Memory B cell (primary cell): ENCODE data around the gene UBE2S.
"Not testable (repeated sequence)": the region's sequence is repeated elsewhere in the genome, so short reads cannot be mapped to it uniquely, and the experiment has no call there.

Experiments
- ATAC-seq: fragments of 150-1000 bp; cut with Tn5 transposase; 2 replicates; pipeline ENCODE4 v1.10.0; 2021; ENCODE audit warnings: low read depth, mild to moderate bottlenecking, moderate library complexity
- DNase-seq, 2 donors: peaks; one replicate each; pipeline ENCODE4 v3.0.0; 2022; ENCODE audit warnings: low spot score in 2 of 2
- H3K27ac Mint-ChIP-seq: one replicate; pipeline ENCODE4 v1.8.0; 2022; ENCODE audit warnings: mild to moderate bottlenecking, moderate library complexity, mixed read lengths
- H3K27me3 Mint-ChIP-seq: one replicate; pipeline ENCODE4 v1.8.0; 2022; ENCODE audit warnings: mixed read lengths
- H3K36me3 Mint-ChIP-seq: one replicate; pipeline ENCODE4 v1.8.0; 2022; ENCODE audit warnings: mild to moderate bottlenecking, mixed read lengths
- H3K4me1 Mint-ChIP-seq: one replicate; pipeline ENCODE4 v1.8.0; 2022; ENCODE audit warnings: mixed read lengths
- H3K4me3 Mint-ChIP-seq: one replicate; pipeline ENCODE4 v1.8.0; 2022; ENCODE audit warnings: mild to moderate bottlenecking, moderate library complexity, mixed read lengths
- H3K9me3 Mint-ChIP-seq: one replicate; pipeline ENCODE4 v1.8.0; 2022; ENCODE audit warnings: mixed read lengths

The UBE2S gene

DNA sequence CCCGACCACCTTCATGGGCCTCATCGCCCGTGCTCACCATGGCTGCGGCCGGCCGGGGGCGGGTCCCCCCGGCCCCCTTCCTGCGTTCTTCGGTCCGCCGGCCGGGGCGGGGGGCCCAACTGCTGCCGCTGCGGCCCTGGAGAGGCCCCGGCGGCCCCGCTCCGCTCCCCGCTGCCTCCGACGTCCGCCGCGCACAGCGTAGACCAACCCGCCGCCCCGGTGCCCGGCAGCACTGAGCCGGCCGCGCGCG lies at the start of gene UBE2S:
Gene UBE2S (minus strand): TSS at position 239 of the 250 bp plus-strand sequence. CDS start 199 bp downstream, at position 40.
- H3K27me3 Mint-ChIP-seq, DNase-seq, H3K9me3 Mint-ChIP-seq, ATAC-seq: not testable (repeated sequence)
- Mint-ChIP-seq H3K27ac (peak within 1 kb of the TSS; percentile 98), H3K4me1 (peaks cover 17% of the 10 kb centered on the region), H3K36me3 (peaks cover 18% of the 10 kb centered on the region), H3K4me3 (peak within 1 kb of the TSS; percentile 92)

DNA sequence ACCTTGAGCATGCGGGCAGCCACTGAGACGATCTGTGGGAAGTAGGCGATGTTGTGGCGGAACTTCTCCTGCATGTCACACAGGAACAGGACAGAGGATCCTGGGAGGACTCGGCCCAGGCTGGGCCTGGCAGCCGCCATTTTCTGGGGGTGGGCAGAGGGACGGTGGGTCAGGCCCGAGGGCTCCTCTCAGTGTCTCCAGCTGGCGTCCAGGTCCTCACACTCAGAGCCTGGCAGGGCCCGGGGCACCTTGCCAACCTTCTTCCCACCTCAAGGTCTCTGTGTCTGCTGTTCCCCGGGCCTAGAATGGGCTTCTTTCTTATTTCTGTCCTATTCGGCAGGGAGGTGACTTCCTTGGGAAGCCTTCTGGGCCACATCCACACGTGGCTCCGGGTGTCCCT lies 48.8 kb upstream of the UBE2S start:
- H3K9me3 Mint-ChIP-seq, result no peaks in the 10 kb centered on the region
- DNase-seq (no peak), ATAC-seq (no peak)
- H3K27me3 Mint-ChIP-seq, result peaks cover 7% of the 10 kb centered on the region
- H3K4me3 Mint-ChIP-seq, result no peak overlapping the region
- no peak overlapping the region for H3K27ac Mint-ChIP-seq
- H3K4me1 Mint-ChIP-seq, result peaks cover 15% of the 10 kb centered on the region
- peaks cover 15% of the 10 kb centered on the region for H3K36me3 Mint-ChIP-seq

DNA sequence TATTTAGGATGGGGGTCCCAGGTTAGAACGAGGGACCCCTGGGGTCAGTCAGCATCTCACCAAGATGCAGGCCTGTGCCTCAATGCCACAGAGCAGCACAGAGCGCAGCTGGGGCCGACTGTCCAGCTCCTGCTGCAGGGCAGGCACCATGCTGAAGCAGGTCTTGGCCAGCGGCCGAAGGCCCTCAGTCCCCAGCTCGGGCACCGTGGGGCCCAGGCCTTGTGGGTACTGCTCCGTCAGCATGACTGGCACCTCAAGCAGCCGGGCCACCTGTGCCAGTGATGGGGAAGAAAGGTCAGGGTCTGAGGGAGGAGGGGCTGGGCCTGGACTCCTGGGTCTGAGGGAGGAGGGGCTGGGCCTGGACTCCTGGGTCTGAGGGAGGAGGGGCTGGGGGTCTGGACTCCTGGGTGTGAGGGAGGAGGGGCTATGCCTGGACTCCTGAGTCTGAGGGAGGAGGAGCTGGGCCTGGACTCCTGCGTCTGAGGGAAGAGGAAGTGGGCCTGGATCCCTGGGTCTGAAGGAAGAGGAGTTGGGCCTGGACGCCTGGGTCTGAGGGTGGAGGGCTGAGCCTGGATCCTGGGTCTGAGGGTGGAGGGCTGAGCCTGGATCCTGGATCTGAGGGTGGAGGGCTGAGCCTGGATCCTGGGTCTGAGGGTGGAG lies 48.1 kb upstream of the UBE2S start:
- Mint-ChIP-seq H3K4me3 (no peak overlapping the region), H3K4me1 (peaks cover 15% of the 10 kb centered on the region), H3K9me3 (no peaks in the 10 kb centered on the region), H3K36me3 (peaks cover 16% of the 10 kb centered on the region), H3K27ac (no peak overlapping the region), H3K27me3 (peaks cover 11% of the 10 kb centered on the region)
- ATAC-seq (no peak), DNase-seq (no peak)

DNA sequence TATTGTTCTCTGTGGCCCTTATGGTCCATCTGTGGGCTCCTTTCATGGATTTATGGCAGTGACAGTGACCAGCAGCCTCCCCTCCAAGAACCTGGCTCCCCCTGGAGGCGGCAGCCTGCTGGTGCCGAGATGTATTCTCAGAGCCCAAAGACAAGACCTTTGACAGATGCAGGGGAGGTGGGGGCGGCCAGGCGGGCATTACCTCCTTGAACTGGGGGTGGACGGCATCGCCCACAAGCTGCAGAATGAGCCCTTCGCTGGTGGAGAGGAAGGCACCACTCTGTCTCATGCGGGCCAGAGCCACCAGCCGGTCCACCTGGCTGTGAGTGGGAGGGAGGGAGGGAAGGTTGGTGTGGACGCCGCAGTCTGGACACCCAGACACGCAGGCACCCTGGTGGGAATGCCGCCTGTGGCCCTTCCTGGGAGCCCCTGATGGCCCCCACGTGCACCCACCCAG lies 47.2 kb upstream of the UBE2S start:
- H3K27me3 Mint-ChIP-seq, result peaks cover 16% of the 10 kb centered on the region
- no peak for ATAC-seq

DNA sequence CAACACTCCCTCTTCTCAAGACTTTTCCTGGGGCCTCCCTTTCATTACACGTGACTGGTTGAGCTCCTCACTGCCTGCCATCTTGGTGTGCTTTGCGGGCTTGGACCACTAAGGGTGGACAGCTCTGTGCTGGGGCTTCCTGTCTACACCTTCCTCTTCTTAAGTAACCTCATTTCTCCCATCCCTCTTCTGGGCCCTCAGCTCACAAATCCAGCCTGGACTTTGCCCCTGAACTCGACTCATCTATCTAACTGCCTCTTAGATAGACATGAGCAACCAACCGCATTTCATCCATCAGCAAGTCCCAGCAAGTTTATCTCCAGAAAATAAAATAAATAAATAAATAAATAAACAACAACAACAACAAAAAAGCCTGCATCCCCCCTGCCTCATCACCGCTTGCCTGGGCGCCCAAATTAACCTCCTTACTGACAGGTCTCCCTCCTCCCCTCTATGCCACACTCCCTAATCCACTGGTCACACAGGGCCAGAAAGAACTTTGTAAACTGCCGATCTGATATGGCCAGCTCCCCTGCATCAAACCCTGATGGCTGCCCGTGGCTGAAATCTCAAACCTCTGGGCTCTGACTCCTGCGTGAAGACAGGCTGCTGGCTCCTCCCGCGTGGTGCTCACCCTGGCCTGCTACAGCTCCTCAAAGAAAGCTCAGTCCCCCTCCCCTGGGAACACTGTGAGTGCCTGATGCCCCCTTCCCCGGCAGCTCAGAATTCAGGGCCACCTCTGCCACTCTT lies 46.1 kb upstream of the UBE2S start:
- DNase-seq (no peak), ATAC-seq (no peak)
- H3K9me3 Mint-ChIP-seq, result no peaks in the 10 kb centered on the region
- peaks cover 18% of the 10 kb centered on the region for H3K36me3 Mint-ChIP-seq
- peak overlapping the region; percentile 9 for H3K27ac Mint-ChIP-seq
- peaks cover 14% of the 10 kb centered on the region for H3K4me1 Mint-ChIP-seq
- H3K4me3 Mint-ChIP-seq, result peak overlapping the region; percentile 44
- H3K27me3 Mint-ChIP-seq, result peaks cover 18% of the 10 kb centered on the region

More for the DNA sequence above, 47.2 kb upstream of the UBE2S start:
- Mint-ChIP-seq H3K4me1 (peaks cover 14% of the 10 kb centered on the region), H3K9me3 (no peaks in the 10 kb centered on the region), H3K27ac (no peak overlapping the region), H3K36me3 (peaks cover 18% of the 10 kb centered on the region), H3K4me3 (no peak overlapping the region)
- peak in 1 of 2 donors; percentile 39 for DNase-seq

DNA sequence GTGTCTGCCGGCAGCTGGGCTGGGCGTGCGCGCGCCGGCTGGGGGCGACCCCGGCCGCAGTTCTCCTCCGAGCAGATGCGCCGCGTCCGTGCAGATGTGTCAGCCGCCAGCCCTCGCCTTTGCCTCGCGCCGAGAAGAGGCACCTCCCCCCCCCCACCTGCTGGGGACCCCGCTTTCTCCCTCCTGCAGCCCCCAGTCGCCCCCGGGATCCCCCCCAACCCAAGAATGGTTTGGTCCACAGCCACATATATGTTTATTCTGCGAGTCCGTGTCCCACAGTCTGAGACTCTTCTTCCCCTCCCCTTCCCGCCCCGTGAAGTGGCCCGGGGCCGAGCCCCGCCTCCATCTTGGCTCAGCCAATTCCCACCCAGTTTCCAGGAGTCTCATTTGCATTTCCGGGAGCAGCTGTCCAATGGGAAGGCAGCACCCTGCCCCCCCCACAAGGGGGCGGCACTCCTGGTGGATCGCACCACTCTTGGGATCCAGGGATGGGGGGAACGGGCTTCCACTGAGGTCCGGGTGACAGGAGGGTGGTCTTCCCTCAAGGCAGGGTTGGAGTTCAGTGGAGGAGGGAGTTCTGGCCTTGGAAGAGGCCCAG lies 45.3 kb upstream of the UBE2S start:
- peaks cover 14% of the 10 kb centered on the region for H3K4me1 Mint-ChIP-seq
- peaks cover 18% of the 10 kb centered on the region for H3K27me3 Mint-ChIP-seq
- H3K27ac Mint-ChIP-seq, result no peak overlapping the region
- H3K36me3 Mint-ChIP-seq, result peaks cover 18% of the 10 kb centered on the region
- no peak for DNase-seq
- peak; percentile 24 for ATAC-seq
- no peaks in the 10 kb centered on the region for H3K9me3 Mint-ChIP-seq
- no peak overlapping the region for H3K4me3 Mint-ChIP-seq

DNA sequence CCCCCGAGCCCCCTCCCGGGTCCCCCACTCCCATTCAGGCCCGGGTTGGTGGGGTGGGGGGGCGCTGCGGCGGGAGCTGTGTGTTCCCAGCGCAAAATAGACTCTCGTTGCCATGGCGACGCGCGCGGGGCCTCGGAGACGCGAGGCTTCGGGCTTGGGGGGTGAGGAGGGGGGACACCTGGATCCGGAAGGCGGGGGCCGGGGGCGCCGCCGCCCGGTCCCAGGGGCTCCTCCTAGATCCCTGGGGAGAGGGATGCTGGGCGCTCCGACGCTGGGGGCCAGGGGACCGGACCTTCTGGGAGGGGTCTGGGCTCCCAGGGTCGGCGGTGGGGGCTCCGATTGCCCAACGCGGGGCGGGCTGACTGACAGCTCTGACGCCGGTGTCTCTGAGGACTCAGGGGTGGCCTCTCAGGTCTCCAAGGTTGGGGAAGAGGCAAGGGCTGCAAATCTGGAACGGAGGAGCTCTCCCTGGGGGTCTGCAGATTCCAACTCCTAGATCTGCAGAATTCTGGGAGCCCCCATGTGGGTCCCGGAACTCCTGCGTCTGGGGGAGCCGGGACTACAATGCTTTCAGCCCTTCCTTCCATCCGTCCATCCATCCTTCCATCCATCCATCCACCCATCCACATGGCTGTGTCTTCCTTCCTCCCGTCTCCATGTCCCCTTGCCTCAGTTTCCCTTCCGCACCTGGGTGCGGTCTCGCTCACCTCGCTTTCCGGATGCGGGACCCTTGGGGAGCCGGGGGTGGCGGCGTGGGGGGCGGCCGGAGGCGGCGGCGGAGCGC lies 44.6 kb upstream of the UBE2S start:
- peaks cover 18% of the 10 kb centered on the region for H3K36me3 Mint-ChIP-seq
- H3K4me3 Mint-ChIP-seq, result peak overlapping the region; percentile 67
- ATAC-seq, result peak; percentile 38

DNA sequence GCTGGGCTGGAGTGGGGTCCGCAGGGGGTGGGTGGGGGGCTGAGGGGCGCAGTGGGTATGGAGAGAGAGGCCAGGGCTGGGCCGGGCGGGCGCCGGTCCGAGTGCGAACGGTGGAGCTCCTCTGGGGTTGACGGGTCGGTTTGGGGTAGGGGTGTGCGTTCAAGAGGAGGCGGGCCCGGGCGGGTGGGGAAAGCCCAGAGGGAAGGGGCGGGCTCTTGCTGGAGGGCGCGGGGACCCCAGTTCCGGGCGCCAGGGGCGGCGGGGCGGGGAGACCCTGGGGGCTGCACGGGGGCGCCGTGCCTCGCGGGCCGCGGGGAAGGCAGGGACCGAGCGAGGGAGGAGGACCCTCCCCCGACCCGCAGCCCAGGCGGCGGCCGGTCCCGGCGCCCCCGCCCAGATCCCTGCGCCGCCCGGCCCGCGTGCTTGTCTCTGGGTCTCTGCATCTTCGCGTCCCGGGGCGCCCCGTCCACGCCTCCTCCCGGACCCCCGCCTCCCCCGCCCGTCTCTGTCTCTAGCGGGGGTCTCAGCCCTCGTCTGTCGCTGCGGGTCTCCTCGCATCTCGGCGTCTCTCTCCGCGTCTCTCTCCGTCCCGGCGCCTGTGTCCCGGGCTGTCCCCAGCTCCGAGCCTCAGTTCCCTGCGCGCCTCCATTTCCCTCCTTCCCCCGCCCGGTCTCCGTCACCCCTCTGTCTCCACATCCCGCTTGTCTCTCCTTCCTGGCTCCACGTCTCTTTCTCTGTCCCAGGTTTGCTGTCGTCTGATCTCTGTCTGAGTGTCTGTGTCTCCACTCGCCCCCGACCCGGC lies 43.8 kb upstream of the UBE2S start:
- peaks cover 18% of the 10 kb centered on the region for H3K36me3 Mint-ChIP-seq
- H3K27me3 Mint-ChIP-seq, result peaks cover 18% of the 10 kb centered on the region
- peak overlapping the region; percentile 67 for H3K4me3 Mint-ChIP-seq
- no peaks in the 10 kb centered on the region for H3K9me3 Mint-ChIP-seq
- peak overlapping the region; percentile 89 for H3K27ac Mint-ChIP-seq
- DNase-seq, result no peak
- peaks cover 14% of the 10 kb centered on the region for H3K4me1 Mint-ChIP-seq
- ATAC-seq, result peak; percentile 47

More for the DNA sequence above, 44.6 kb upstream of the UBE2S start:
- Mint-ChIP-seq H3K27ac (no peak overlapping the region), H3K4me1 (peaks cover 14% of the 10 kb centered on the region), H3K9me3 (no peaks in the 10 kb centered on the region), H3K27me3 (peaks cover 18% of the 10 kb centered on the region)
- DNase-seq, result no peak

DNA sequence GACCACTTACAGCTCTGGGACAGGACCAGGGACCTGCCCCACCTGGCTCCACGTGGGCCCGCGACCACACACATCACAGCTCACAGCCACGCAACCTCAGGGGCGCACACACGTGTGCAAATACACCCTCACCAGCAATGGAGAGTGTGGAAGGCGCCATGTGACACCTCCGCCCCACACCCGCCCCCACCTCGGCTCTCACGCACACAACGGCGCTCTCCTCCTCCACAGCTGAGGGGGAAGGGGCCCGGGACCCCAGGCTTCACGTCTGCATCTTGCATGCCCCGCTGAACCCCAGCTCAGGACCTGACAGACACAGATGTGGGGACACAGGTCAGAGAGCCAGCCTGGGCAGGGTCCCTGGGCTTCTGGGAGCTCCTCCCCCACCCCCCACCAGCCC lies 41.9 kb upstream of the UBE2S start:
- Mint-ChIP-seq H3K27ac (no peak overlapping the region), H3K4me3 (no peak overlapping the region), H3K9me3 (no peaks in the 10 kb centered on the region)

DNA sequence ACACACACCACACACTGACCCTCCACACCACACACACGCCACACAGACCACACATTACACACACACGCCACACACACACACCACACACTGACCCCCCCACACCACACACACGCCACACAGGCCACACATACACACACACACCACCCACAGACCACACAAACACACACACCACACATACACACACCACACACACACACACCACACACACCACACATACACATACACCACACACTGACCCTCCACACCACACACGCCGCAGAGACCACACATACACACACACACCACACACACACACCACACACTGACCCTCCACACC lies 40.5 kb upstream of the UBE2S start:
- H3K27ac Mint-ChIP-seq, H3K9me3 Mint-ChIP-seq, DNase-seq, ATAC-seq, H3K4me3 Mint-ChIP-seq, H3K36me3 Mint-ChIP-seq: not testable (repeated sequence)
- H3K27me3 Mint-ChIP-seq, result peaks cover 27% of the 10 kb centered on the region
- peaks cover 11% of the 10 kb centered on the region for H3K4me1 Mint-ChIP-seq

More for the DNA sequence above, 41.9 kb upstream of the UBE2S start:
- H3K4me1 Mint-ChIP-seq, result peaks cover 14% of the 10 kb centered on the region
- peaks cover 9% of the 10 kb centered on the region for H3K36me3 Mint-ChIP-seq
- DNase-seq (no peak), ATAC-seq (no peak)
- H3K27me3 Mint-ChIP-seq, result peaks cover 23% of the 10 kb centered on the region

DNA sequence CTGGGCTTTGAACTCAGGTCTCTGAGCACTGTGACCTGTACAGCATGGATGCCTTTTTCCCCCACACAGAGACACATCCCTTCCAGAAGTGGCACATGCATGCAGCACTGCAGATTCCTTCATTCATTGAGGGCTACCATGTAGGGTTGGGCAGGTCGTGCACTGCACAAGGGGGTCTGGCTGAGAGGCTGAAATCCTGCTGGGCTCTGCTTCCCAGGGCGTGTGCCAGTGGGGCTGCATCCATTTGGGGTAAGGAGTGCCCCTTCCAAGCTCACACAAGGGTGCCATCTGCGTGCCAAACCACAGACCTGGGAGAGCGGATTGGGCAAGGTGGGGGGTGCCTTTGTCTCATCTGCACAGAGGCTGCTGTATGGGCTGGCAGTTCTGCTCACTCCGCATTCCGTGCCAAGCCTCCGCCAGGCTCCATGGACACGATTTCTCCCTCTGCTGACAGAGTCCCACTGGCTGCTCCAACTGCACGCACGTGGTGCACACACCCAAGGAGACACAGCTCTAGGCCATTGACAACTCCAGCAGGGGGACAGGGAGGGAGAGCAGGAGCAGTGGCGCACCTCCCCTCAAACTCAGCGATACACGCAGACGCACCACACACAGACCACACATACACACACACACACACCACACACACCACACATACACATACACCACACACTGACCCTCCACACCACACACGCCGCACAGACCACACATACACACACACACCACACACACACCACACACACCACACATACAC lies 40.0 kb upstream of the UBE2S start:
- no peaks in the 10 kb centered on the region for H3K9me3 Mint-ChIP-seq
- peaks cover 31% of the 10 kb centered on the region for H3K27me3 Mint-ChIP-seq
- ATAC-seq (peak; percentile 22), DNase-seq (no peak)
- peaks cover 4% of the 10 kb centered on the region for H3K36me3 Mint-ChIP-seq
- no peak overlapping the region for H3K4me3 Mint-ChIP-seq
- no peak overlapping the region for H3K27ac Mint-ChIP-seq
- H3K4me1 Mint-ChIP-seq, result peaks cover 16% of the 10 kb centered on the region

DNA sequence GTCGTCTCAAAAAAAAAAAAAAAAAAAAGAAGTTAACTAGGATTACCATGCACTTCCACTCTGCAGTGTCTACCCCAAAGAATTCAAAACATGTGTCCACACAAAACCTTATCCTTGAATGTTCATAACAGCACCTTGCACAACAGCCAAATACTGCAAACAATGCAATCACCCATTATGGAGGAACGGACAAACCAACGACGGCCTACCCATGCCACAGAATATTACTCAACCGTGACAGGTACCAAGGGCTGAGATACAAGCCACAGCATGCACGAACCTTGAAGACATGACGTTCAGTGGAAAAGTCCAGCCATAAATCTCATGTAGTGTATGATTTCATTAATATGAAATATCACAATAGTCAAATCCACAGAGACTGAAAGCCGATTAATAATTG lies 38.5 kb upstream of the UBE2S start:
- no peaks in the 10 kb centered on the region for H3K9me3 Mint-ChIP-seq

DNA sequence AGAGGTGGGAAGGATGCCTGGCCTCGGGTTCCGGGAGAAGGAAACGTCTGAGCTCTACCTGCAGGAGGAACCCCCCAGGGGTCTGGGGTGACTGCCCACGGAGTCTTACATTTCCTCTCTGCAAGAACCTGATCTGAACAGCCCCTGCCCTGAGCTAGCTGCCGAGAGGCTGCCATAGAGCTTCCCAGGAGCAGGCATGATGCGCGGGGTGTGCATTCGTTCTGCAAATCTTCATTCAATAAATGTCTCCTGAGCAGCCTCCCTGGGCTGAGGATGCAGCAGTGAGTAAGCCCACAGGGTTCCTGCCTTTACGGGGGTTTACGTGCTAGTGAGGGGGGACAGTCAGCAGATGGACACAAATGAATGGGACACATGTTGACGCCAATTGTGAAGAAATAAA lies 37.1 kb upstream of the UBE2S start:
- DNase-seq, result no peak
- Mint-ChIP-seq H3K4me3 (no peak overlapping the region), H3K27ac (no peak overlapping the region), H3K36me3 (peaks cover 3% of the 10 kb centered on the region), H3K27me3 (peaks cover 31% of the 10 kb centered on the region), H3K9me3 (no peaks in the 10 kb centered on the region), H3K4me1 (peaks cover 18% of the 10 kb centered on the region)
- no peak for ATAC-seq

More for the DNA sequence above, 38.5 kb upstream of the UBE2S start:
- Mint-ChIP-seq H3K4me1 (peaks cover 17% of the 10 kb centered on the region), H3K27ac (no peak overlapping the region), H3K36me3 (peaks cover 7% of the 10 kb centered on the region), H3K4me3 (no peak overlapping the region), H3K27me3 (peaks cover 33% of the 10 kb centered on the region)
- ATAC-seq (no peak), DNase-seq (no peak)
